ENCODE data around the gene PRRT3.

PRRT3 gene

GRCh38 chr3:9946112-9947024 lies 5.8 kb downstream of the PRRT3 start:
- Histone ChIP-seq H2AK5ac (ENCODE audit: low read length) (no peak overlapping the region), H3K18ac (ENCODE audit: low read length) (peak overlapping the region; percentile 30), H3K79me2 (ENCODE audit: control insufficient read depth, insufficient read depth, low read length) (no peaks in the 10 kb centered on the region), H4K5ac (ENCODE audit: low read length) (no peak overlapping the region), H3K27me3 (ENCODE audit: insufficient read depth, low read length, poor library complexity) (no peaks in the 10 kb centered on the region), H3K79me1 (ENCODE audit: low read length) (no peaks in the 10 kb centered on the region), H3K4me3 (ENCODE audit: low read length) (peak overlapping the region; percentile 53), H3K9ac (ENCODE audit: low read length) (peak overlapping the region; percentile 84), H3K23ac (ENCODE audit: low read length) (peak overlapping the region; percentile 15), H3K27ac (ENCODE audit: low read depth, low read length) (peak overlapping the region; percentile 18), H3K36me3 (ENCODE audit: control insufficient read depth, insufficient read depth, low read length) (no peaks in the 10 kb centered on the region), H2BK15ac (replicated peaks; ENCODE audit: low read depth) (no peak overlapping the region), H3K4me1 (ENCODE audit: control insufficient read depth, low read depth, low read length) (no peaks in the 10 kb centered on the region), H3K56ac (ENCODE audit: low read length) (peak overlapping the region; percentile 90), H2BK5ac (ENCODE audit: low read length) (no peak overlapping the region), H3K4ac (ENCODE audit: low read depth, low read length) (no peak overlapping the region), H3K4me2 (ENCODE audit: low read length) (peak overlapping the region; percentile 80), H4K8ac (ENCODE audit: low read depth, low read length) (no peak overlapping the region), H2BK120ac (ENCODE audit: low read depth, low read length) (no peak overlapping the region)
- peak; percentile 93 for DNase-seq
- no CpG with 5 or more reads among the region's 90 CpGs for WGBS (ENCODE audit: extremely low coverage, insufficient coverage, low lambda C conversion rate)

- no peak for DNase-seq
- Histone ChIP-seq H3K27ac (ENCODE audit: low read depth, low read length) (no peak overlapping the region), H3K56ac (ENCODE audit: low read length) (no peak overlapping the region), H2BK15ac (replicated peaks; ENCODE audit: low read depth) (no peak overlapping the region), H4K8ac (ENCODE audit: low read depth, low read length) (no peak overlapping the region), H3K36me3 (ENCODE audit: control insufficient read depth, insufficient read depth, low read length) (no peaks in the 10 kb centered on the region), H3K4me3 (ENCODE audit: low read length) (no peak overlapping the region), H4K5ac (ENCODE audit: low read length) (no peak overlapping the region), H3K4ac (ENCODE audit: low read depth, low read length) (no peak overlapping the region), H3K4me2 (ENCODE audit: low read length) (no peak overlapping the region), H3K18ac (ENCODE audit: low read length) (no peak overlapping the region), H3K79me2 (ENCODE audit: control insufficient read depth, insufficient read depth, low read length) (no peaks in the 10 kb centered on the region), H3K79me1 (ENCODE audit: low read length) (no peaks in the 10 kb centered on the region), H2BK120ac (ENCODE audit: low read depth, low read length) (no peak overlapping the region), H2BK5ac (ENCODE audit: low read length) (no peak overlapping the region), H3K4me1 (ENCODE audit: control insufficient read depth, low read depth, low read length) (no peaks in the 10 kb centered on the region), H3K9ac (ENCODE audit: low read length) (no peak overlapping the region), H3K27me3 (ENCODE audit: insufficient read depth, low read length, poor library complexity) (no peaks in the 10 kb centered on the region), H3K23ac (ENCODE audit: low read length) (no peak overlapping the region), H2AK5ac (ENCODE audit: low read length) (no peak overlapping the region)
- whole genome bisulfite sequencing (ENCODE audit: extremely low coverage, insufficient coverage, low lambda C conversion rate) = no CpG with 5 or more reads among the region's 10 CpGs
Observed at GRCh38 chr3:9945358-9945757, 6.8 kb downstream of the PRRT3 start.

GRCh38 chr3:9944271-9944670 lies 7.9 kb downstream of the PRRT3 start:
- H3K56ac ChIP-seq (ENCODE audit: low read length) = no peak overlapping the region
- H3K4me2 ChIP-seq (ENCODE audit: low read length) = no peak overlapping the region
- H3K23ac ChIP-seq (ENCODE audit: low read length) = no peak overlapping the region
- H4K8ac ChIP-seq (ENCODE audit: low read depth, low read length) = no peak overlapping the region
- no peaks in the 10 kb centered on the region for H3K36me3 ChIP-seq (ENCODE audit: control insufficient read depth, insufficient read depth, low read length)
- H3K4me1 ChIP-seq (ENCODE audit: control insufficient read depth, low read depth, low read length) = no peaks in the 10 kb centered on the region
- no peak overlapping the region for H2BK120ac ChIP-seq (ENCODE audit: low read depth, low read length)
- no CpG with 5 or more reads among the region's 11 CpGs for WGBS (ENCODE audit: extremely low coverage, insufficient coverage, low lambda C conversion rate)
- no peak overlapping the region for H3K4ac ChIP-seq (ENCODE audit: low read depth, low read length)
- no peaks in the 10 kb centered on the region for H3K27me3 ChIP-seq (ENCODE audit: insufficient read depth, low read length, poor library complexity)
- no peak overlapping the region for H2BK5ac ChIP-seq (ENCODE audit: low read length)
- no peak overlapping the region for H3K9ac ChIP-seq (ENCODE audit: low read length)
- H2BK15ac ChIP-seq (replicated peaks; ENCODE audit: low read depth) = no peak overlapping the region
- H4K5ac ChIP-seq (ENCODE audit: low read length) = no peak overlapping the region
- no peak overlapping the region for H3K27ac ChIP-seq (ENCODE audit: low read depth, low read length)
- H3K18ac ChIP-seq (ENCODE audit: low read length) = no peak overlapping the region
- no peak overlapping the region for H3K4me3 ChIP-seq (ENCODE audit: low read length)
- DNase-seq = no peak
- H3K79me1 ChIP-seq (ENCODE audit: low read length) = no peaks in the 10 kb centered on the region
- H2AK5ac ChIP-seq (ENCODE audit: low read length) = no peak overlapping the region
- no peaks in the 10 kb centered on the region for H3K79me2 ChIP-seq (ENCODE audit: control insufficient read depth, insufficient read depth, low read length)

- H3K56ac ChIP-seq (ENCODE audit: low read length) = no peak overlapping the region
- H3K23ac ChIP-seq (ENCODE audit: low read length) = no peak overlapping the region
- H3K79me2 ChIP-seq (ENCODE audit: control insufficient read depth, insufficient read depth, low read length) = no peaks in the 10 kb centered on the region
- no peak overlapping the region for H2BK120ac ChIP-seq (ENCODE audit: low read depth, low read length)
- H2BK15ac ChIP-seq (replicated peaks; ENCODE audit: low read depth) = no peak overlapping the region
- H3K27me3 ChIP-seq (ENCODE audit: insufficient read depth, low read length, poor library complexity) = no peaks in the 10 kb centered on the region
- no peak overlapping the region for H4K5ac ChIP-seq (ENCODE audit: low read length)
- no peak overlapping the region for H2AK5ac ChIP-seq (ENCODE audit: low read length)
- H3K27ac ChIP-seq (ENCODE audit: low read depth, low read length) = no peak overlapping the region
- DNase-seq = no peak
- H3K79me1 ChIP-seq (ENCODE audit: low read length) = no peaks in the 10 kb centered on the region
- no CpG with 5 or more reads among the region's 11 CpGs for WGBS (ENCODE audit: extremely low coverage, insufficient coverage, low lambda C conversion rate)
- H3K4ac ChIP-seq (ENCODE audit: low read depth, low read length) = no peak overlapping the region
- no peaks in the 10 kb centered on the region for H3K4me1 ChIP-seq (ENCODE audit: control insufficient read depth, low read depth, low read length)
- H2BK5ac ChIP-seq (ENCODE audit: low read length) = no peak overlapping the region
- H3K36me3 ChIP-seq (ENCODE audit: control insufficient read depth, insufficient read depth, low read length) = no peaks in the 10 kb centered on the region
- H3K4me2 ChIP-seq (ENCODE audit: low read length) = no peak overlapping the region
- H3K9ac ChIP-seq (ENCODE audit: low read length) = no peak overlapping the region
- no peak overlapping the region for H3K18ac ChIP-seq (ENCODE audit: low read length)
- H4K8ac ChIP-seq (ENCODE audit: low read depth, low read length) = no peak overlapping the region
- no peak overlapping the region for H3K4me3 ChIP-seq (ENCODE audit: low read length)
Observed at GRCh38 chr3:9942934-9943690, 9.1 kb downstream of the PRRT3 start.

GRCh38 chr3:9942164-9942563 lies 10.0 kb downstream of the PRRT3 start:
- Histone ChIP-seq H3K79me2 (ENCODE audit: control insufficient read depth, insufficient read depth, low read length) (no peaks in the 10 kb centered on the region), H2AK5ac (ENCODE audit: low read length) (no peak overlapping the region), H3K27me3 (ENCODE audit: insufficient read depth, low read length, poor library complexity) (no peaks in the 10 kb centered on the region), H3K9ac (ENCODE audit: low read length) (no peak overlapping the region), H4K5ac (ENCODE audit: low read length) (no peak overlapping the region), H3K4me3 (ENCODE audit: low read length) (no peak overlapping the region), H3K18ac (ENCODE audit: low read length) (no peak overlapping the region), H3K4ac (ENCODE audit: low read depth, low read length) (no peak overlapping the region), H3K4me1 (ENCODE audit: control insufficient read depth, low read depth, low read length) (no peaks in the 10 kb centered on the region), H3K56ac (ENCODE audit: low read length) (no peak overlapping the region), H2BK15ac (replicated peaks; ENCODE audit: low read depth) (no peak overlapping the region), H3K36me3 (ENCODE audit: control insufficient read depth, insufficient read depth, low read length) (no peaks in the 10 kb centered on the region), H2BK120ac (ENCODE audit: low read depth, low read length) (no peak overlapping the region), H3K23ac (ENCODE audit: low read length) (no peak overlapping the region), H3K79me1 (ENCODE audit: low read length) (no peaks in the 10 kb centered on the region), H4K8ac (ENCODE audit: low read depth, low read length) (no peak overlapping the region), H2BK5ac (ENCODE audit: low read length) (no peak overlapping the region), H3K4me2 (ENCODE audit: low read length) (no peak overlapping the region), H3K27ac (ENCODE audit: low read depth, low read length) (no peak overlapping the region)
- no peak for DNase-seq
- no CpG with 5 or more reads among the region's 4 CpGs for WGBS (ENCODE audit: extremely low coverage, insufficient coverage, low lambda C conversion rate)
